ENCODE measurements around the gene DHRS7C. TPM values are rescaled to one million over a fixed set of nuclear protein-coding genes. Genes with fewer than 3 reads are reported as not detected.
A peak's percentile ranks its signal among the peaks of the same experiment; 100 is the strongest.

Gene DHRS7C
- total RNA-seq, 1 donor from 2014 or later: not detected

GRCh38 chr17:9821921-9822320 lies 30.5 kb upstream of the DHRS7C start, which contains the start of gene GSG1L2:
Gene GSG1L2, minus strand, starts transcription at chr17:9822079. Its CDS starts 8 bp downstream, at chr17:9822071.
- Histone ChIP-seq H3K36me3 (ENCODE audit: control insufficient read depth, insufficient read depth, low read length) (no peaks in the 10 kb centered on the region), H3K4me3 (ENCODE audit: low read depth, low read length) (no peak within 1 kb of the TSS), H3K27me3 (ENCODE audit: control insufficient read depth, insufficient read depth, low read length) (no peaks in the 10 kb centered on the region)
- FAIRE-seq: no peak
- TF ChIP-seq CTCF (IDR thresholded peaks at IDR 0.05; ENCODE audit: insufficient read depth, low read length, severe bottlenecking): no peak
- DNase-seq (ENCODE audit: low read depth): no peak

- DNase-seq (ENCODE audit: low read depth) (peak; percentile 12), FAIRE-seq (no peak)
- Histone ChIP-seq H3K27me3 (ENCODE audit: control insufficient read depth, insufficient read depth, low read length) (no peaks in the 10 kb centered on the region), H3K4me3 (ENCODE audit: low read depth, low read length) (no peak overlapping the region), H3K36me3 (ENCODE audit: control insufficient read depth, insufficient read depth, low read length) (no peaks in the 10 kb centered on the region)
- no peak for TF ChIP-seq CTCF (IDR thresholded peaks at IDR 0.05; ENCODE audit: insufficient read depth, low read length, severe bottlenecking)
These were observed 29.1 kb upstream of the DHRS7C start for GRCh38 chr17:9820448-9820847.

- no peak for FAIRE-seq
- peak; percentile 41 for DNase-seq (ENCODE audit: low read depth)
- Histone ChIP-seq H3K4me3 (ENCODE audit: low read depth, low read length) (no peak overlapping the region), H3K36me3 (ENCODE audit: control insufficient read depth, insufficient read depth, low read length) (no peaks in the 10 kb centered on the region), H3K27me3 (ENCODE audit: control insufficient read depth, insufficient read depth, low read length) (no peaks in the 10 kb centered on the region)
- TF ChIP-seq CTCF (IDR thresholded peaks at IDR 0.05; ENCODE audit: insufficient read depth, low read length, severe bottlenecking): no peak
These were observed 27.4 kb upstream of the DHRS7C start for GRCh38 chr17:9818760-9819159.

- no peaks in the 10 kb centered on the region for H3K36me3 ChIP-seq (ENCODE audit: control insufficient read depth, insufficient read depth, low read length)
- no peak overlapping the region for H3K4me3 ChIP-seq (ENCODE audit: low read depth, low read length)
- FAIRE-seq (no peak), DNase-seq (ENCODE audit: low read depth) (peak; percentile 60)
- no peaks in the 10 kb centered on the region for H3K27me3 ChIP-seq (ENCODE audit: control insufficient read depth, insufficient read depth, low read length)
- no peak for TF ChIP-seq CTCF (IDR thresholded peaks at IDR 0.05; ENCODE audit: insufficient read depth, low read length, severe bottlenecking)
These were observed 25.7 kb upstream of the DHRS7C start for GRCh38 chr17:9817086-9817485.

- H3K27me3 ChIP-seq (ENCODE audit: control insufficient read depth, insufficient read depth, low read length): no peaks in the 10 kb centered on the region
- FAIRE-seq: peak; percentile 84
- no peaks in the 10 kb centered on the region for H3K36me3 ChIP-seq (ENCODE audit: control insufficient read depth, insufficient read depth, low read length)
- DNase-seq (ENCODE audit: low read depth): no peak
- no peak for TF ChIP-seq CTCF (IDR thresholded peaks at IDR 0.05; ENCODE audit: insufficient read depth, low read length, severe bottlenecking)
- H3K4me3 ChIP-seq (ENCODE audit: low read depth, low read length): no peak overlapping the region
These were observed 25.1 kb upstream of the DHRS7C start for GRCh38 chr17:9816472-9816871.

GRCh38 chr17:9814337-9814945 lies 23.0 kb upstream of the DHRS7C start:
- Histone ChIP-seq H3K36me3 (ENCODE audit: control insufficient read depth, insufficient read depth, low read length) (no peaks in the 10 kb centered on the region), H3K27me3 (ENCODE audit: control insufficient read depth, insufficient read depth, low read length) (no peaks in the 10 kb centered on the region), H3K4me3 (ENCODE audit: low read depth, low read length) (no peak overlapping the region)
- no peak for TF ChIP-seq CTCF (IDR thresholded peaks at IDR 0.05; ENCODE audit: insufficient read depth, low read length, severe bottlenecking)
- DNase-seq (ENCODE audit: low read depth) (no peak), FAIRE-seq (no peak)
